ENCODE results near the gene HMCN1.

DNA sequence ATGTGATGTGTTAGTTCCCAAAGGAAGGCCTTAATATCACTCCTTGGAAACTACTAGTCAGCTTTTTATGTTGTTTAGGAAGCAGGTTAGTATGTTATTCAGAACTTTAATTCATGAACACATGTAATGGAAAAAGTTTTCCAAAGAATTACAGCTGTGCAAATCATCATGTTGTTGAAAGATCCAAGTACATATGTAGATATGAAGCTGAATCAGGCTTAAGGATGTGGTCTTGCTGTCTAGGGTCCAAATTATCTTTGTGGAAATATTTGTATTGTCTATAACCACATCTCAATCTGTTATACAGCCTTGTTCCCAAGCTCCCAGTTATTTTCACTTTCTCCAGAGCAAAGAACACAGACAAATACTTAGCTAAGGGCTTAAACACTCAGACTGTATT lies 409.3 kb downstream of the HMCN1 start:
- TF ChIP-seq, protein P1, sequence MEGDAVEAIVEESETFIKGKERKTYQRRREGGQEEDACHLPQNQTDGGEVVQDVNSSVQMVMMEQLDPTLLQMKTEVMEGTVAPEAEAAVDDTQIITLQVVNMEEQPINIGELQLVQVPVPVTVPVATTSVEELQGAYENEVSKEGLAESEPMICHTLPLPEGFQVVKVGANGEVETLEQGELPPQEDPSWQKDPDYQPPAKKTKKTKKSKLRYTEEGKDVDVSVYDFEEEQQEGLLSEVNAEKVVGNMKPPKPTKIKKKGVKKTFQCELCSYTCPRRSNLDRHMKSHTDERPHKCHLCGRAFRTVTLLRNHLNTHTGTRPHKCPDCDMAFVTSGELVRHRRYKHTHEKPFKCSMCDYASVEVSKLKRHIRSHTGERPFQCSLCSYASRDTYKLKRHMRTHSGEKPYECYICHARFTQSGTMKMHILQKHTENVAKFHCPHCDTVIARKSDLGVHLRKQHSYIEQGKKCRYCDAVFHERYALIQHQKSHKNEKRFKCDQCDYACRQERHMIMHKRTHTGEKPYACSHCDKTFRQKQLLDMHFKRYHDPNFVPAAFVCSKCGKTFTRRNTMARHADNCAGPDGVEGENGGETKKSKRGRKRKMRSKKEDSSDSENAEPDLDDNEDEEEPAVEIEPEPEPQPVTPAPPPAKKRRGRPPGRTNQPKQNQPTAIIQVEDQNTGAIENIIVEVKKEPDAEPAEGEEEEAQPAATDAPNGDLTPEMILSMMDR (conservative IDR thresholded peaks at IDR 0.05; ENCODE audit: low read depth in 2 of 2) = no peak
- TF ChIP-seq POLR2AphosphoS5 (IDR thresholded peaks at IDR 0.05; ENCODE audit: low read depth) (no peak), NANOG (IDR thresholded peaks at IDR 0.05; ENCODE audit: borderline replicate concordance) (no peak), CREB1 (CRISPR knock-in tag; IDR thresholded peaks at IDR 0.05; ENCODE audit: low read depth) (no peak), STAT1 (IDR thresholded peaks at IDR 0.05; ENCODE audit: unreplicated experiment) (no peak)
